SK-N-SH (cell line): Measurements from ENCODE around the gene CTBP1. TPM values are rescaled to one million over a fixed set of nuclear protein-coding genes. Genes with fewer than 3 reads are reported as not detected.

ENCODE experiments used
- CTCF ChIA-PET: fragments of 300-600, 350-600 bp; formaldehyde crosslinking; extraction: SDS; loops from one replicate; lab custom pipeline; 2021; lab: Yijun Ruan, JAX
- POLR2A ChIA-PET: fragments of 350-600 bp; sonication (Branson Sonifier 250); formaldehyde crosslinking; extraction: SDS; loops from one replicate; lab custom pipeline; 2020; ENCODE audit warnings: antibody characterized with exemption, inconsistent platforms; lab: Yijun Ruan, JAX
- DNase-seq: peaks from one replicate; pipeline ENCODE4 v3.0.0; 2012
- H2AFZ ChIP-seq: fragments of 200-600 bp; sonication (generic); 2 replicates; pipeline ENCODE4 v1.8.1; 2016; ENCODE audit warnings: antibody characterized with exemption, mild to moderate bottlenecking, low read depth
- H3F3A ChIP-seq: fragments of 200-600 bp; sonication (generic); replicated peaks from 2 replicates; pipeline ENCODE3; 2016; ENCODE audit warnings: antibody characterized with exemption, mild to moderate bottlenecking; ENCODE audit not compliant: insufficient read depth
- H3K27ac ChIP-seq, 2 experiments: fragments of 200-500 bp in 1 of 2; fragments of 200-600 bp in 1 of 2; sonication (Bioruptor generic) in 1 of 2; sonication (generic), shearing (Covaris generic) in 1 of 2; 2 replicates each; pipeline versions ENCODE4 v1.5.1 to v1.6.1; 2014 to 2016; ENCODE audit warnings: low read depth in 2 of 2, inconsistent platforms in 1 of 2, low read length in 1 of 2, mild to moderate bottlenecking in 1 of 2, mixed read lengths in 1 of 2
- H3K27me3 ChIP-seq: fragments of 200-600 bp; sonication (generic), shearing (Covaris generic); 2 replicates; pipeline ENCODE4 v1.6.1; 2016; ENCODE audit warnings: mixed run types; ENCODE audit not compliant: insufficient read depth
- H3K36me3 ChIP-seq, 2 experiments: fragments of 200-500 bp in 1 of 2; fragments of 200-600 bp in 1 of 2; sonication (Bioruptor generic) in 1 of 2; sonication (generic) in 1 of 2; replicated peaks in 1 of 2; 2 replicates each; pipeline versions ENCODE3 to v1.5.1; 2014 to 2016; ENCODE audit warnings: low read length in 1 of 2, mild to moderate bottlenecking in 1 of 2; ENCODE audit not compliant: insufficient read depth in 2 of 2, control insufficient read depth in 1 of 2
- H3K4me1 ChIP-seq, 2 experiments: fragments of 200-500 bp in 1 of 2; fragments of 200-600 bp in 1 of 2; sonication (Bioruptor generic) in 1 of 2; sonication (generic), shearing (Covaris generic) in 1 of 2; 2 replicates each; pipeline versions ENCODE4 v1.5.1 to v1.6.1; 2014 to 2016; ENCODE audit warnings: low read depth in 1 of 2, low read length in 1 of 2, mixed run types in 1 of 2; ENCODE audit not compliant: insufficient read depth in 2 of 2, control insufficient read depth in 1 of 2
- H3K4me2 ChIP-seq: fragments of 200-600 bp; sonication (generic), shearing (Covaris generic); 2 replicates; pipeline ENCODE4 v1.6.1; 2017; ENCODE audit warnings: mixed run types
- H3K4me3 ChIP-seq, 2 experiments: fragments of 200-500 bp in 1 of 2; fragments of 200-600 bp in 1 of 2; sonication (Bioruptor generic) in 1 of 2; sonication (generic), shearing (Covaris generic) in 1 of 2; 2 replicates each; pipeline versions ENCODE4 v1.5.1 to v1.8.1; 2014 to 2016; ENCODE audit warnings: low read depth in 2 of 2, inconsistent platforms in 1 of 2, low read length in 1 of 2, mild to moderate bottlenecking in 1 of 2, mixed read lengths in 1 of 2, moderate library complexity in 1 of 2
- H3K79me2 ChIP-seq: fragments of 200-600 bp; sonication (generic); 2 replicates; pipeline ENCODE4 v1.8.1; 2017; ENCODE audit warnings: mild to moderate bottlenecking; ENCODE audit not compliant: insufficient read depth
- H3K9ac ChIP-seq: fragments of 200-600 bp; sonication (generic); 2 replicates; pipeline ENCODE4 v1.6.1; 2017; ENCODE audit warnings: mixed run types
- H3K9me2 ChIP-seq: fragments of 200-600 bp; sonication (generic); 2 replicates; pipeline ENCODE4 v1.6.1; 2017; ENCODE audit warnings: mixed run types
- H3K9me3 ChIP-seq: fragments of 200-600 bp; sonication (generic); 2 replicates; pipeline ENCODE4 v1.6.1; 2017; ENCODE audit warnings: mixed run types, mild to moderate bottlenecking, moderate library complexity
- H4K20me1 ChIP-seq: fragments of 200-600 bp; sonication (generic); 2 replicates; pipeline ENCODE4 v1.6.1; 2017; ENCODE audit warnings: mild to moderate bottlenecking, mixed run types; ENCODE audit not compliant: insufficient read depth
- CHD2 ChIP-seq: fragments of 150-350 bp; IDR thresholded peaks from 2 replicates; pipeline ENCODE4 v1.6.1; 2018; ENCODE audit warnings: low read length; ENCODE audit not compliant: partially characterized antibody
- EZH2phosphoT487 ChIP-seq: fragments of 200-600 bp; sonication (generic); IDR thresholded peaks from 2 replicates; pipeline ENCODE4 v1.6.1; 2017; ENCODE audit warnings: low read depth, mixed run types, mild to moderate bottlenecking, antibody characterized with exemption, moderate library complexity, borderline replicate concordance
- FOXM1 ChIP-seq: IDR thresholded peaks from 2 replicates; pipeline ENCODE4 v1.4.0; 2012; ENCODE audit warnings: low read depth, mild to moderate bottlenecking
- GABPA ChIP-seq: IDR thresholded peaks from 2 replicates; pipeline ENCODE4 v1.4.0; 2012; ENCODE audit warnings: low read depth, mild to moderate bottlenecking
- JUND ChIP-seq: IDR thresholded peaks from 2 replicates; pipeline ENCODE4 v1.4.0; 2012
- NFIC ChIP-seq: IDR thresholded peaks from 2 replicates; pipeline ENCODE4 v1.4.0; 2012; ENCODE audit warnings: borderline replicate concordance
- NRF1 ChIP-seq: IDR thresholded peaks from 2 replicates; pipeline ENCODE4 v1.6.1; 2012; ENCODE audit warnings: low read depth, mild to moderate bottlenecking, low read length
- REST ChIP-seq: IDR thresholded peaks from 2 replicates; pipeline ENCODE4 v1.6.1; 2012; ENCODE audit warnings: mild to moderate bottlenecking, low read depth, low read length, moderate library complexity
- RFX5 ChIP-seq: IDR thresholded peaks from 2 replicates; pipeline ENCODE4 v1.6.1; 2012; ENCODE audit warnings: mild to moderate bottlenecking, improper control_type of control experiment, low read length
- RXRA ChIP-seq: IDR thresholded peaks from 2 replicates; pipeline ENCODE4 v1.4.0; 2012; ENCODE audit warnings: low read depth, mild to moderate bottlenecking, borderline replicate concordance
- SIN3A ChIP-seq: IDR thresholded peaks from 2 replicates; pipeline ENCODE4 v1.6.1; 2012; ENCODE audit warnings: low read depth, mild to moderate bottlenecking, low read length, moderate library complexity, borderline replicate concordance
- SMC3 ChIP-seq: IDR thresholded peaks from 2 replicates; pipeline ENCODE4 v1.6.1; 2012; ENCODE audit warnings: low read depth, low read length, improper control_type of control experiment
- TAF1 ChIP-seq: IDR thresholded peaks from 2 replicates; pipeline ENCODE4 v1.6.1; 2012; ENCODE audit warnings: low read depth, mild to moderate bottlenecking, low read length, moderate library complexity, borderline replicate concordance
- TEAD4 ChIP-seq: IDR thresholded peaks from 2 replicates; pipeline ENCODE4 v1.4.0; 2012; ENCODE audit warnings: mild to moderate bottlenecking, borderline replicate concordance; ENCODE audit not compliant: insufficient read depth
- USF2 ChIP-seq: fragments of 150-350 bp; IDR thresholded peaks from 2 replicates; pipeline ENCODE4 v1.6.1; 2017; ENCODE audit warnings: antibody characterized with exemption, low read length, low read depth, borderline replicate concordance
- YY1 ChIP-seq: IDR thresholded peaks from 2 replicates; pipeline ENCODE4 v1.4.0; 2012; ENCODE audit warnings: low read depth, mild to moderate bottlenecking
- WGBS: methylation state at CpG from one replicate; pipeline ENCODE4 v1.1.6; 2017; ENCODE audit warnings: low lambda C conversion rate; 5-methylcytosine and 5-hydroxymethylcytosine counted together
- polyA plus RNA-seq, 3 experiments: library from polyadenylated mRNA; depleted of rRNA; stranded (reverse); fragments of >200 nt; gene quantifications; 2 replicates each; pipeline ENCODE4 v1.2.3, GENCODE V29; 2012
- TF ChIP-seq, protein P1 (sequence below): IDR thresholded peaks from 2 replicates; pipeline ENCODE4 v1.4.0; 2012; ENCODE audit warnings: low read depth, borderline replicate concordance

The CTBP1 gene
- polyA plus RNA-seq, 1 of the 3 experiments (the other 2 are of a cell fraction), result 183 TPM

DNA sequence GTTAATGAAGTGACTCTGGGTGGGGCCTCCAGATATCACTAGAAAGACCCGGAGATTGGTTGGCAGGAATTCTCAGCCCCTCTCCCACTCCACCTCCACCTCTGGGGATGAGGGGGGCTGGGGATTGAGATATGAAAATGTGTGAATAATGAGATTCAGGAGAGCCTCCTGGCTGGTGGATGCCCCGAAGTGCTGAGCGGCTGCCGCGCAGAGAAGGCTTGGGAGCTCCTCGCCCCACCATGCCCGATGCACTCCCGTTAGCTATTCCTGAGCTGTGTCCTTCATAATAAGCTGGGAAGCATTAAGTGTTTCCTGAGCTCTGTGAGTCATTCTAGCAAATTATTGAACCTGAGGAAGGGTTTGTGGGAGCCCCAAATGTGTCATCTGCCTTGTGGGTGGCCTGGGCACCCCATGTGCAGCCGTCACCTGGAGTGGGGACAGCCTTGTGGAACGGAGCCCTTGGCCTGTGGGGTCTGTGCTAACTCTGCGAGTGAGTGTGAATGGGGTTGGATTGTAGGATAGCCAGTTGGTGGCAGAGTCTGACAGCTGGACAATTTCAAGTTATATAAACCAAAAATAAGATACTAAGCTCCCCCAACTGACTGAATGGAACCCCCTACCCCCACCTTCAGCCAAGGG lies 36.3 kb upstream of the CTBP1 start:
- no peaks in the 10 kb centered on the region for H3K27me3 ChIP-seq
- peaks cover 3% of the 10 kb centered on the region for H3F3A ChIP-seq
- H3K4me1 ChIP-seq, result peaks cover 0 to 6% of the 10 kb centered on the region in 2 experiments; a peak in 3 of 4 replicates
- no peaks in the 10 kb centered on the region for H3K9me2 ChIP-seq
- CTCF ChIA-PET, result interaction anchor here (1.2 kb wide), 2 partner anchors 17 to 148 kb away, joined by 3 read pairs; no protein-coding TSS in a partner anchor
- POLR2A ChIA-PET, result no interaction called here
- no peaks in the 10 kb centered on the region for H3K9me3 ChIP-seq
- TF ChIP-seq TAF1, result no peak
- no peak for TF ChIP-seq YY1
- H3K4me3 ChIP-seq, result no peak overlapping the region
- no peaks in the 10 kb centered on the region for H3K36me3 ChIP-seq
- no peak overlapping the region for H2AFZ ChIP-seq
- H3K9ac ChIP-seq, result no peak overlapping the region
- no peak overlapping the region for H3K27ac ChIP-seq
- H4K20me1 ChIP-seq, result no peaks in the 10 kb centered on the region
- H3K4me2 ChIP-seq, result no peak overlapping the region
- H3K79me2 ChIP-seq, result peaks cover 6% of the 10 kb centered on the region
- DNase-seq, result no peak
- 70% methylated on average over 11 of the region's 11 CpGs for WGBS

DNA sequence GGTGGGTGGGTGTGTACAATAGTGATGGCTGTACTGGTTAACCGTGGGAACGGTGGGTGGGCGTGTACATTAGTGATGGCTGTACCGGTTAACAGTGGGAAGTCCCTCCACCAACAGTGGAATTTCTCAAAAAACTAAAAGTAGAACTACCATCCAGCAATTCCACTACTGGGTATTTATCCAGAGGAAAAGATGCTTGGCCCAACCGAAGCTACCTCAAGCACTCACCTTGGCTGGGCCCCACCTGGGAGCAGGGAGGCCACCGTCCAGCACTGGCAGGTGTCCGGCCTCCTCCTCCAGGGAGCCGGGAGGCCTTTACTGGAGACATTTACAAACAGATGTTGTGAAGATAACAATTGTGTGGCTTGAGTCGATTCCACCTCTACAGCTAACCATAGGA lies 34.8 kb upstream of the CTBP1 start:
- H3K4me2 ChIP-seq, result no peak overlapping the region
- ChIA-PET CTCF (interaction anchor here (0.8 to 0.9 kb wide), 2 partner anchors 72 to 152 kb away, joined by 3 to 4 read pairs; no protein-coding TSS in a partner anchor), POLR2A (no interaction called here)
- peaks cover 3% of the 10 kb centered on the region for H3F3A ChIP-seq
- peaks cover 0 to 4% of the 10 kb centered on the region in 2 experiments; a peak in 3 of 4 replicates for H3K4me1 ChIP-seq
- H3K9ac ChIP-seq, result no peak overlapping the region
- TF ChIP-seq NFIC, result no peak
- TF ChIP-seq SIN3A, result no peak
- TF ChIP-seq REST, result no peak
- TF ChIP-seq RFX5, result no peak
- no peak for TF ChIP-seq NRF1
- no peak for TF ChIP-seq FOXM1
- TF ChIP-seq CHD2, result no peak
- TF ChIP-seq, protein P1, sequence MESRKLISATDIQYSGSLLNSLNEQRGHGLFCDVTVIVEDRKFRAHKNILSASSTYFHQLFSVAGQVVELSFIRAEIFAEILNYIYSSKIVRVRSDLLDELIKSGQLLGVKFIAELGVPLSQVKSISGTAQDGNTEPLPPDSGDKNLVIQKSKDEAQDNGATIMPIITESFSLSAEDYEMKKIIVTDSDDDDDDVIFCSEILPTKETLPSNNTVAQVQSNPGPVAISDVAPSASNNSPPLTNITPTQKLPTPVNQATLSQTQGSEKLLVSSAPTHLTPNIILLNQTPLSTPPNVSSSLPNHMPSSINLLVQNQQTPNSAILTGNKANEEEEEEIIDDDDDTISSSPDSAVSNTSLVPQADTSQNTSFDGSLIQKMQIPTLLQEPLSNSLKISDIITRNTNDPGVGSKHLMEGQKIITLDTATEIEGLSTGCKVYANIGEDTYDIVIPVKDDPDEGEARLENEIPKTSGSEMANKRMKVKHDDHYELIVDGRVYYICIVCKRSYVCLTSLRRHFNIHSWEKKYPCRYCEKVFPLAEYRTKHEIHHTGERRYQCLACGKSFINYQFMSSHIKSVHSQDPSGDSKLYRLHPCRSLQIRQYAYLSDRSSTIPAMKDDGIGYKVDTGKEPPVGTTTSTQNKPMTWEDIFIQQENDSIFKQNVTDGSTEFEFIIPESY, result no peak
- no peak for TF ChIP-seq USF2
- TF ChIP-seq RXRA, result no peak
- no peak for TF ChIP-seq EZH2phosphoT487
- no peak for TF ChIP-seq GABPA
- no peak for TF ChIP-seq JUND
- TF ChIP-seq SMC3, result no peak
- no peak for TF ChIP-seq TEAD4
- no peak overlapping the region for H3K27ac ChIP-seq
- H2AFZ ChIP-seq, result no peak overlapping the region
- H4K20me1 ChIP-seq, result no peaks in the 10 kb centered on the region
- H3K27me3 ChIP-seq, result no peaks in the 10 kb centered on the region
- WGBS, result 59% methylated on average over 8 of the region's 9 CpGs
- H3K4me3 ChIP-seq, result no peak overlapping the region
- no peaks in the 10 kb centered on the region for H3K9me3 ChIP-seq
- no peaks in the 10 kb centered on the region for H3K79me2 ChIP-seq
- no peaks in the 10 kb centered on the region for H3K36me3 ChIP-seq
- DNase-seq, result no peak
- no peaks in the 10 kb centered on the region for H3K9me2 ChIP-seq
